Gastrocnemius medialis (tissue), 4 donors: ENCODE data around the gene HRNR.

Experiments
- CTCF ChIP-seq, 5 experiments: fragments of 450-650 bp in 3 of 5; fragments of 200-600 bp in 2 of 5; sonication (generic) in 2 of 5; IDR thresholded peaks in 4 of 5; conservative IDR thresholded peaks in 1 of 5; 1 replicate in 4 of 5; 2 replicates in 1 of 5; pipeline ENCODE4 v1.5.1; 2016 to 2019; ENCODE audit warnings: antibody characterized with exemption in 5 of 5, mild to moderate bottlenecking in 3 of 5, moderate library complexity in 3 of 5
- POLR2A ChIP-seq, 2 donors: fragments of 450-650 bp; IDR thresholded peaks; one replicate each; pipeline ENCODE4 v1.6.1; 2017; ENCODE audit warnings: antibody characterized with exemption in 2 of 2, mild to moderate bottlenecking in 2 of 2, moderate library complexity in 2 of 2

GRCh38 chr1:152247316-152247715 lies 23.3 kb upstream of the HRNR start:
- TF ChIP-seq CTCF (IDR thresholded peaks at IDR 0.05 in 4 of 5, conservative IDR thresholded peaks at IDR 0.05 in 1 of 5) = no peak
- TF ChIP-seq POLR2A (IDR thresholded peaks at IDR 0.05) = no peak
